ENCODE measurements around the gene ORAI2. TPM values are rescaled to one million over a fixed set of nuclear protein-coding genes. Genes with fewer than 3 reads are reported as not detected.
"Not testable (repeated sequence)": the region's sequence is repeated elsewhere in the genome, so short reads cannot be mapped to it uniquely, and the experiment has no call there.

Gene ORAI2
- 76.0 and 106 TPM in 2 replicates for total RNA-seq (2014; rRNA removed; shearing (Covaris generic); ENCODE audit: low replicate concordance)

DNA sequence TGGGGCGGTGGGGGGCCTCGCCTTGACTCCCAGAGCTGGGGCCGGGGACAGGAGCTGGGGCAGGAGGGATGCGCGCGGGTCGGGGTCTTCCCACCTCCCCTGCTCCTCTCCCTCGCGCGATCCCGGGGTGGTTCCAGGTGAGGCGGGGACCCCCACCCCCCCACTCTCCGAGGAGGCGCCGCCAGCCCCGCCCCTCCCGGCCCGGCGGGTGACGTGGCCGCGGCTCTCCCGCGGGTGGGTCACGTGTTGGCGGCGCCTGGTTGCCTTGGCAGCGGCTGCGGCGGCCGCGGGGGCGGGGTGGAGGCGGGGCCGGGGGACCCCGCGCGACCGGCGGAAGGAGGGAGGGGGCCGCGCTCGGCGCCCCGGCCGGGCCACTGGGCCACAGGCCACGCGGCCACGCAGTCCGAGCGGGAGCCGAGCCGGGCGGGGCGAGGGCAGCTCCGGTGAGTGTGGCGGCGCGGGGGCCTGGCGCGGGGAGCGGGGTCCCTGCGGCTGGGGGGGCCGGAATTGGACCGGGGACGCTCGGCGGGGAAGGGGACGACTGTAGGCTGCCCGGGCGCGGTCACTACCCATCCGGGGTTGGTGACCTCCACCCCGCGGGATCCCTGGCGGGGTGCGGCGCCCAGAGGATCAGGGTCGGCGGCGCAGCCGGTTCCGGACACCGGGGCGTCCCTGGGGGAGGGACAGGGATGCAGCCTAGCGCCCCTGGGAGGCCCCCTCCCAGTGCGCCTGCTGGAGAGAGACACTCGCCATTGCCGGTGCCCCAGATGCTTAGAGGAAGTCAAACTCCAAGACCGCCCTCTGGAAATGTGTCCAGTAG, at the start of gene ORAI2:
ORAI2 (plus strand) TSS at position 357 of the 820 bp plus-strand sequence. CDS start 5,382 bp downstream, outside the sequence.
- peak; percentile 51 for DNase-seq (ENCODE audit: low read depth)
- in situ Hi-C loops (cut with HindIII; ENCODE audit: low pct_unique_long_range_greater_than_20kb, low sequenced_read_pairs) = no loop called here

GRCh38 chr7:102387064-102387463, 46.3 kb upstream of the ORAI2 start:
- no peak for DNase-seq (ENCODE audit: low read depth)
- in situ Hi-C loops (cut with HindIII; ENCODE audit: low pct_unique_long_range_greater_than_20kb, low sequenced_read_pairs) = no loop called here

DNA sequence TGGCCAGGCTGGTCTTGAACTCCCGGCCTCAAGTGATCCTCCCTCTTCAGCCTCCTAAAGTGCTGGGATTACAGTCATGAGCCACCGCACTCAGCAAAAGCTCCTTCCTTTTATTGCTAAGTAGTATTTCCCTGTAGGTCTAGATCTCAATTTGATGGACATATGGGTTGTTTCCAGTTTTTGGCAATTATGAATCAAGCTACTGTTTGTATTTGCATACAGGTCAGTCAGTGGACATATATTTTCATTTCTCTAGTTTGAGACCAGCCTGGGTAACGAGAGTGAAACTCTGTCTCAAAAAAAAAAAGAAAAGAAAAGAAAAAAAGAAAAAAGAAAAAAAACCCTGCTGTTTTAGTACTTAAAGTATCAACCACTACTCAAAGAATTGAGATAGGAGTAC, 43.6 kb upstream of the ORAI2 start:
- DNase-seq (ENCODE audit: low read depth) = no peak
- in situ Hi-C loops (cut with HindIII; ENCODE audit: low pct_unique_long_range_greater_than_20kb, low sequenced_read_pairs) = no loop called here

DNA sequence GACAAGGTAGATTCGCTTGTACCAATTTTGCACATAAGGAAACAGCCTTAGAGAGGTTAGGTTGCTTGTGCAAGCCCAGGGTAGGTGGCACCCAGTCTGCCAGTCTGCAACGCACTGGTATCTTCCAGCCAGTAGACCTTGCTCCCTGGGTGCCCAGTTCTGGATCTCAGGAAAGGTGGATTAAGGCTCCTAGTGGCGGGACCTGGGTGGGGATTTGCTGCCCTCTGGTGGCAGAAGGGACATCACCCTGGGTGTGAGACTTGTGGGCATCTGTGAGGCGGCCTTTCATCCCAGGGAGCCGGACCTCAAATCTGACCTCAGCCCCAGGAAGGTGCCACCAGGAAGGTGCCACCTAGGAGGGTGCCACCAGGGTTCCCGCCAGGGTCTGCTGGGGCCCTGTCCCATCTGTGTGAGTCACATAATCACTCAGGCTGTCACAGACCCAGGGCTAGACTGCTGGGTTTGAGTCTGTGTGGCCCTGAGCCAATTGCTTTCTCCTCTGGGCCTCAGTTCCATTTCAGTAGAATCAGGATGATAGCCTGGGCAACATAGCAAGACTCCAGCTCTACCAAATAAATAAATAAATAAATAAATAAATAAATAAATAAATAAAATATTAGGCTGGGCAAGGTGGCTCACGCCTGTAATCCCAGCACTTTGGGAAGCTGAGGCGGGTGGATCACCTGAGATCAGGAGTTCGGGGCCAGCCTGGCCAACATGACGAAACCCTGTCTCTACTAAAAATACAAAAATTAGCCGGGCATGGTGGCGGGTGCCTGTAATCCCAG, 42.5 kb upstream of the ORAI2 start:
- peak; percentile 68 for DNase-seq (ENCODE audit: low read depth)

DNA sequence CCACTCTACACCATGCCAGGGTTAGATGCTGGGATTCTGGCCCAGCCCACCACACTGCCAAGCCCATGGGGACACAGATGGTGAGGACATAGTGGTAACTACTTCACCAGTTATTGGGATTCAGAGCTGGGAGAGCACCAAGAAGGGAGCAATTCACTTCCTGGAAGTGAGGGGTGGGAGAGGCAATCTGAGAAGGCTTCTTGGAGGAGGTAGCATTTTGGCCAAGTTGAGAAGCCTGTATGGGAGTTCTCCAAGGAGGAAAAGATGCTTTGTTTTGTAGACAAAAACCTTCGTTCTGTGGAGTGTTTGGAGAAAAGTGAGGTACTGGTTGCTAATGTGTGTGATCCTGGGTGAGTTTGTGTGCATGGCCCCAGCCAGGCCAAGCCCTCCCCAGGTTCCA, 41.0 kb upstream of the ORAI2 start:
- no peak for DNase-seq (ENCODE audit: low read depth)

More for the DNA sequence above, 42.5 kb upstream of the ORAI2 start:
- in situ Hi-C loops (cut with HindIII; ENCODE audit: low pct_unique_long_range_greater_than_20kb, low sequenced_read_pairs) = no loop called here

DNA sequence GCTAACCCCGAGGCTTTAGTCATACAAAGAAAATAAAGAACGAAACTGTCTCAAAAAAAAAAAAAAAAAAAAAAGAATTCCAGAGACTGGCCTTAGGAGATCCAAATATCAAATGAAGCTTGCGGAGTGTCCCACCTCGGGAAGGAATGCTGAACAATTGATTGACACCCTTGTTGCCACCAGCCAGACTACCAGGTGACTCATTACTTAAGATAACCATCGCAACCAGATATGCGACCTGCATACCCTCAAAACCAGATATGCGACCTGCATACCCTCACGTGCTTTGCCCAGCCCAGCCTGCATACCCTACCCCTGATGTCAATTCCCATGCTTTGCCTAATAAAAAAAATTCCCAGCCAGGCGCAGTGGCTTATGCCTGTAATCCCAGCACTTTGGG, 39.9 kb upstream of the ORAI2 start:
- in situ Hi-C loops (cut with HindIII; ENCODE audit: low pct_unique_long_range_greater_than_20kb, low sequenced_read_pairs) = no loop called here
- peak; percentile 89 for DNase-seq (ENCODE audit: low read depth)

More for the DNA sequence above, 41.0 kb upstream of the ORAI2 start:
- in situ Hi-C loops (cut with HindIII; ENCODE audit: low pct_unique_long_range_greater_than_20kb, low sequenced_read_pairs) = no loop called here

DNA sequence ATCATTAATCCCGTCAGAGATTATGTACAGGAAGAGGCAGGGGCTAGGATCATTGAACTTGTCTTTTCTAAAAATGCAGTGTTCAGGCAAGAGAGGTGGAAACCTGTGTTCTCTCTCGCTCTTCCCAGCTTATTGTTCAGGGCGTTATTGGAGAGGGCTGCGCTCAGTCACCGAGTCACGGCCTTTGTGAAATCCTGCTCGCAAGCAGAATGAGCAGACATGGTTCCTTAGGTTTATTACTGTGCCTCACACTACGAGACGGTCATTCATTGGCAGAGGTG, 37.8 kb upstream of the ORAI2 start:
- in situ Hi-C loops (cut with HindIII; ENCODE audit: low pct_unique_long_range_greater_than_20kb, low sequenced_read_pairs) = no loop called here
- DNase-seq (ENCODE audit: low read depth) = no peak

DNA sequence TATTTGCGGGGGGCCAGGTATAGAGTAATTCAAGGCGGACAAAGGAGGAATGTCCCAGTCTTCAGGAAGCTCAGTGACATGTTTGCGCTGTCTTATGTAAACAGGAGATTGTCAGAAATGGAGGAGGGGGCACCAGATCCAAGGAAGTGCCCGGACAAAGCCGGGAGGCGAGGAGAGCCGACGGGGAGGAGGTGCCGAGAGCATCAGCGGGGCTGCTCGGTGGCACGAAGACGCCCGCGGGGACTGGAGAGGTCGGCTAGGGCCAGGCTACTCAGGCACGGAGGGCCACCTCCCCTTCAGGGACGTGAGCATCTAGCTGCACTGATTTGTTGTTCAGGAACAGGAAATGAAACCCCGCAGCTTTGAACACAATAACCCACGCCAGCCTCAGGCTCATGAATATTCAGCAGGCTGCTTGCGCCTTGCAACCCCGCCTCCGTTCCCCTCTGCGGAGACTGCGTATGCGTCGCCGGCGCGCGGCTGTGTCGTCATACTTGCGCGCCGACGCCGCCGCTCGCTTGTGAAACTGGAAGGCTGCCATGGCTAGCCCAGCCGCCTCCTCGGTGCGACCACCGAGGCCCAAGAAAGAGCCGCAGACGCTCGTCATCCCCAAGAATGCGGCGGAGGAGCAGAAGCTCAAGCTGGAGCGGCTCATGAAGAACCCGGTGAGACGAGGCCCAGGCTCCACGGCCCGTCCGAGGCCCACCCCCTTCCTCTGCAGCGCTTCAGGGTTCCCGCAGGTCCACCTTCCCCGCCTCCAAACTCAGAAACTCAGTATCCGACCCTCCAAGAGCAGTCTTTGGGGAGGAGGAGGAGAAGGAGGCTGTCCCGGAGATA, 37.3 kb upstream of the ORAI2 start, which contains the start of gene PRKRIP1:
PRKRIP1 (plus strand) TSS at position 491 of the 837 bp plus-strand sequence; CDS start at position 540, 49 bp downstream.
- DNase-seq (ENCODE audit: low read depth) = peak; percentile 95
- in situ Hi-C loops (cut with HindIII; ENCODE audit: low pct_unique_long_range_greater_than_20kb, low sequenced_read_pairs) = no loop called here

DNA sequence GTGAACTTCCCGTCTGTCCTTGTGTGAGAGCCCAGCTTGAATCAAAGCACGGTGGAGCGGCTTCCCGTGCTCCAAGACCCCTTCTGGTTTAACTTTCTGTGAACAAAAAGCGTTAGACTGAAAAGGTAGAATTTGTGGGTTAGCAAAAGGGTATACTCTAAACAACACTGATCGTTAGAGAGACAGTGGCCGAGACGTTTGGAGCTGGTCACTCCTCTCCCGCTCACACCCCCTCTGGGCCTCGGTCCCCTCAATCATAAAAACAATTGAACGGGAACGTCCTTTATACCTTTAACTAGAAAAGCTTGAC, 36.7 kb upstream of the ORAI2 start:
- no peak for DNase-seq (ENCODE audit: low read depth)
- in situ Hi-C loops (cut with HindIII; ENCODE audit: low pct_unique_long_range_greater_than_20kb, low sequenced_read_pairs) = no loop called here

DNA sequence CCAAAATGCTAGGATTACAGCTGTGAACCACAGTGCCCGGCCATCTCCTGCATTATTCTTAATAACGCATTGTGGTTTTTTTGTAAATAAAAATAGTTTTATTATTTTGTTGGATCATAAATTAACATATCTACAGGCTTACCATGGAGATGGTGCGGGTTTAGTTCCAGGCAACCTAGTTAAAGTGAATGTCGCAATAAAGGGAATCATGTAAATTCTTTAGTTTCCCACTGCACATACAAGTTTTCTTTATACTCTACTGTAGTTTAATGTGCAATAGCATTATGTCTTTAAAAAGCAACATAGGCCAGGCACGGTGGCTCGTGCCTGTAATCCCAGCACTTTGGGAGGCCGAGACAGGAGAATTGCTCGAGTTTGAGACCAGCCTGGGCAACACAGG, 34.8 kb upstream of the ORAI2 start:
- in situ Hi-C loops (cut with HindIII; ENCODE audit: low pct_unique_long_range_greater_than_20kb, low sequenced_read_pairs) = no loop called here
- DNase-seq (ENCODE audit: low read depth) = no peak

DNA sequence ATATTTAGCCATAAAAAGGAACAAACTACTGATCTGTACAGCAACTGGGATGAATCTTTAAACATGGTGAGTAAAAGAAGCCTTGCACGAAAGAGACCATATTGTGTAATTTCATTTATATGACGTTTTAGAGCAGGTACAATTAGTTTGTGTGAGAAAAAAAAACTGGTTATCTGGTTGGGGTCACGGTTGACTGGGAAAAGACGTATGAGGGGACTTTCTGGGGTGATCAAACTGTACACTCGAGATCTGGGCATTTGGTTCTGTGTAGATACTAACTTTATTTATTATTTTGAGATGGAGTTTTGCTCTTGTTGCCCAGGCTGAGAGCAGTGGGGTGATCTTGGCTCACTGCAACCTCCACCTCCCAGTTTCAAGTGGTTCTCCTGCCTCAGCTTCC, 33.0 kb upstream of the ORAI2 start:
- no peak for DNase-seq (ENCODE audit: low read depth)
- in situ Hi-C loops (cut with HindIII; ENCODE audit: low pct_unique_long_range_greater_than_20kb, low sequenced_read_pairs) = no loop called here

DNA sequence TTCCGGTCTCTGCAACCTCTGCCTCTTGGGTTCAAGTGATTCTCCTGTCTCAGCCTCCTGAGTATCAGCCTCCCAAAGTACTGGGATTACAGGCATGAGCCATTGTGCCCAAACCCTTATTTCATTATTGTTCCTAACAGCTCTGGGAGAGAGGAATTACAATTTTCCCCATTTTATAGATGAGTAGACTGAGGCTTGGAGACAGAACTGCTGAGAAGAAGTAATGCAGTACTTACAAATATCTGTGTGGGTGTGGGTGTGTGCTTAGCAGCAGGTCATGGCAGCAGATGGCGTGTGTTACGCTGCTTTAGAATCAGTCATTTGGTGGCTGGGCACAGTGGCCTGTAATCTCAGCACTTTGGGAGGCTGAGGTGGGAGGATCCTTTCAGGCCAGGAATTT, 29.8 kb upstream of the ORAI2 start:
- in situ Hi-C loops (cut with HindIII; ENCODE audit: low pct_unique_long_range_greater_than_20kb, low sequenced_read_pairs) = no loop called here
- no peak for DNase-seq (ENCODE audit: low read depth)

DNA sequence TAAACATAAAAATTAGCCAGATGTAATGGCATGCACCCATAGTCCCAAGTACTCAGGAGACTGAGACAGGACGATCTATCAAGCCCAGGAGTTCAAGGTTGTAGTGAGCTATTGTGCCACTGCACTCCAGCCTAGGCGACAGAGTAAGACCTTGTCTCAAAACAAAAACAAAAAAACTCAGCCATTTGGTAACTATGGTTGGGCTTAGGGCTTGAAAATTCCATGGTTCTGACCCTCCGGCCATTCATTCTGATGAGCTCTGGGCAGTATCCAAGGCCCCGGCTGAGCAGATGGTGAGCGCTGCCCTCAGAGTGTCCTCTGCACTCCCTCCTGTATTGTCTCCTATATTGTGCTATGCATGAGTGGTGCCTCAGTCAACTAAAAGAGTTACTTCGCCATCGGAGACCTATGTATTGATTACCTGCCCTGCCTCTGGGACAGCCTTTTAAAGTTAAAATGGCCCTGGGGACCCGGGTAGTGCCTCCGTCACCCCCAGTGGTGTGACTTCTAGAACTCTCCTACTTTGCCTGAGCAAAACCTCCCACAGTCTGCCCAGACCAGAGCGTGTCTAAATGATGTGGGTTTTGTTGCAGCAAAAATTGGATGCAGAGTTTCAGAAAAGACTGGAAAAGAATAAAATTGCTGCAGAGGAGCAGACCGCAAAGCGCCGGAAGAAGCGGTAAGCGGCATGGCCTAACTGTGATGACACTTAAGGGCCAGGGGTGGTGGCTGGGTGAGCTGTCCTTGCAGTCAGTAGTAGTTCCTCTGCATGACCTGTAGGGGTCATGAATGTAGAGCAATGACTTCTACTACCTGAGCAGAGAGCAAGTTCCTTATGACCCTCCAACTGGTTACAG, 29.1 kb upstream of the ORAI2 start:
- in situ Hi-C loops (cut with HindIII; ENCODE audit: low pct_unique_long_range_greater_than_20kb, low sequenced_read_pairs) = no loop called here
- peak; percentile 53 for DNase-seq (ENCODE audit: low read depth)

DNA sequence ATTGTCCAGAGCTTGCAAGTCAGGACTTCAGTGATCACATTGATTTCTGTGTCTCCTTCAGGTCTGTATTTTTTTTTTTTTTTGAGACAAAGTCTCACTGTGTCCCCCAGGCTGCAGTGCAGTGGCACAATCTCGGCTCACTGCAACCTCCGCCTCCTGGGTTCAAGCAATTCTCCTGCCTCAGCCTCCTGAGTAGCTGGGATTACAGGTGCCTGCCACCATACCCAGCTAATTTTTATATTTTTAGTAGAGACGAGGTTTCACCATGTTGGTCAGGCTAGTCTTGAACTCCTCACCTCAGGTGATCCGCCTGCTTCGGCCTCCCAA, 28.6 kb upstream of the ORAI2 start:
- DNase-seq (ENCODE audit: low read depth); in situ Hi-C loops (cut with HindIII; ENCODE audit: low pct_unique_long_range_greater_than_20kb, low sequenced_read_pairs): not testable (repeated sequence)

- no peak for DNase-seq (ENCODE audit: low read depth)
- in situ Hi-C loops (cut with HindIII; ENCODE audit: low pct_unique_long_range_greater_than_20kb, low sequenced_read_pairs) = no loop called here
These were observed 25.5 kb upstream of the ORAI2 start for GRCh38 chr7:102407910-102408309.

- DNase-seq (ENCODE audit: low read depth); in situ Hi-C loops (cut with HindIII; ENCODE audit: low pct_unique_long_range_greater_than_20kb, low sequenced_read_pairs): not testable (repeated sequence)
These were observed 24.8 kb upstream of the ORAI2 start for GRCh38 chr7:102408530-102408929.

DNA sequence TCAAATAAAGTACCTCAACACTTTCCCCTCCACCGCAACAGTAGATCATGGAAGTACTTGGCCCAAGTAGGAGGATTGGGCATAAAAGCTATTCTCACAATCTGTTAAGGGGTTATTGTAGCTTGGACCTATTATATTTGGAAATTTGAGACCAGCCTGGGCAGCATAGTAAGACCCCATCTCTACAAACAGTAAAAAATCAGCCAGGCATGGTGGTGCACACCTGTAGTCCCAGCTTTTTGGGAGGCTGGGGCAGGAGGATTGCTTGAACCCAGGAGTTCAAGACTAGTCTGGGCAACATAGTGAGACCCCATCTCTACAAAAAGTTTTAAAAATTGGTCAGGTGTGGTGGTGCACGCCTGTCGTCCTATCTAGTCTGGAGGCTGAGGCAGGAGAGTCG, 24.0 kb upstream of the ORAI2 start:
- DNase-seq (ENCODE audit: low read depth) = no peak
- in situ Hi-C loops (cut with HindIII; ENCODE audit: low pct_unique_long_range_greater_than_20kb, low sequenced_read_pairs) = no loop called here

- no peak for DNase-seq (ENCODE audit: low read depth)
- in situ Hi-C loops (cut with HindIII; ENCODE audit: low pct_unique_long_range_greater_than_20kb, low sequenced_read_pairs) = no loop called here
These were observed 23.3 kb upstream of the ORAI2 start for GRCh38 chr7:102410123-102410522.

All from Caki2 (cell line).